Activated naive CD8-positive, alpha-beta T cell treated with anti-CD3 and anti-CD28 coated beads for 36 hours (primary cell): ENCODE data around the gene KCNN4. TPM values are rescaled to one million over a fixed set of nuclear protein-coding genes. Genes with fewer than 3 reads are reported as not detected.
"Not testable (repeated sequence)": the region's sequence is repeated elsewhere in the genome, so short reads cannot be mapped to it uniquely, and the experiment has no call there.

ENCODE experiments used
- DNase-seq: peaks from one replicate; pipeline ENCODE4 v3.0.0; 2021
- H3K27ac Mint-ChIP-seq: one replicate; pipeline ENCODE4 v1.8.0; 2022; ENCODE audit warnings: mild to moderate bottlenecking, moderate library complexity, mixed read lengths
- H3K27me3 Mint-ChIP-seq: one replicate; pipeline ENCODE4 v1.8.0; 2022; ENCODE audit warnings: mild to moderate bottlenecking, mixed read lengths
- H3K36me3 Mint-ChIP-seq: one replicate; pipeline ENCODE4 v1.8.0; 2021; ENCODE audit warnings: mild to moderate bottlenecking, mixed read lengths
- H3K4me1 Mint-ChIP-seq: one replicate; pipeline ENCODE4 v1.8.0; 2021; ENCODE audit warnings: mixed read lengths
- H3K4me3 Mint-ChIP-seq: one replicate; pipeline ENCODE4 v1.8.0; 2022; ENCODE audit warnings: mild to moderate bottlenecking, moderate library complexity, mixed read lengths
- H3K9me3 Mint-ChIP-seq: one replicate; pipeline ENCODE4 v1.8.0; 2022; ENCODE audit warnings: mixed read lengths
- total RNA-seq, 2 experiments: library from RNA; stranded (reverse); gene quantifications; one replicate each; pipeline ENCODE4 v1.2.3, GENCODE V29; 2021

The KCNN4 gene
- total RNA-seq, 2 experiments from 2014 or later = 38.9 to 41.5 TPM

DNA sequence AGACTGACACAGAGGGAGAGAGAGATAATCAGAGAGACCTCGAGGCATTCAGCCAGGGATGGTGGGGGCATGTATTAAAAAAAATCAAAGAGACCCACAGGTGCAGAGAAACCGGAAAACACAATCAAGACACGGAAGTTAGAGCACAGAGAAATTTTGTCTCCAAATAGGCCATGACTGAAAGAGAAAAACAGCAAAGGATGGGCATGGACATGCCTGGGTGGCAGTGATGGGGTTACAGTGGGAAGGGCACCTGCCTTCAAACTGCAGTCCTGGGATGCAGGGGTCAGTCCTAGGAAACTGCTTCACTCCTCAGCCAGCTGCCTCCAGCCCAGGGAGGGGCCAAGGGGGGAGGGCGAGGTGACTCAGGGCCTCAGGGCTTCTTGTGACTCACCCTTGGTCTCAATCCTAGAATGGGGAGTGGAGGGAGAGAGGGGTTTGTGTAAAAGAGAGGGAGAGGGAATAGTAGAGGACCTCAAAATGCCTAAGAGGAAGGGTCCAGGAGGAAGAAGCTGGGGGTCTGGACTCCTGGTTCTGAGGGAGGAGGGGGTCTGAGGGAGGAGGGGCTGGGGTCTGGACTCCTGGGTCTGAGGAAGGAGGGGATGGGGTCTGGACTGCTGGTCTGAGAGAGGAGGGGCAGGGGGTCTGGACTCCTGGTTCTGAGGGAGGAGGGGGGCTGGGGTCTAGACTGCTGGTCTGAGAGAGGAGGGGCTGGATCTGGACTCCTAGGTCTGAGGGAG is 3.6 kb upstream of the KCNN4 start:
- DNase-seq = peak; percentile 75
- Mint-ChIP-seq H3K9me3 (no peaks in the 10 kb centered on the region), H3K4me3 (peak overlapping the region; percentile 66), H3K27me3 (no peaks in the 10 kb centered on the region), H3K36me3 (peaks cover 6% of the 10 kb centered on the region), H3K27ac (peak overlapping the region; percentile 84), H3K4me1 (peaks cover 35% of the 10 kb centered on the region)

DNA sequence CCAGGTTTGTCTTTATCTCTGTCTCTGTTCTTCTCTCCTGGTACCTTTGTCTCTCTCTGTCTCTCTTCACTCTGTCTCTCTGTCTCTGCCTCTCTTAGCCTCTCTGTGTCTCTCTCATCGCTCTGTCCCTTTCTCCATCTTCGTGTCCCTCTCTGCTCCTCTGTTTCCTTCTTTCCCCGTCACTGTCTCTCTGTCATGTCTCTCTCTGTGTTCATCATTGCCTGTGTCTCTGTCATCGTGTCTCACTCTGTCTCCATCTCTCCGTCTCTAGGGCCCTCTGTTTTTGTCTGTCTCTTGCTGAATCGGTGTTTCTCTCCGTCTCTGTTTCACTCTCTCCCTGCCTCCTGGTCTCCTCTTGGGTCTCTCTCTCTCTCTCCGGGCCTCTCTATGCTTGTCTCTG is 2.9 kb upstream of the KCNN4 start:
- peaks cover 6% of the 10 kb centered on the region for H3K36me3 Mint-ChIP-seq
- peaks cover 39% of the 10 kb centered on the region for H3K4me1 Mint-ChIP-seq

DNA sequence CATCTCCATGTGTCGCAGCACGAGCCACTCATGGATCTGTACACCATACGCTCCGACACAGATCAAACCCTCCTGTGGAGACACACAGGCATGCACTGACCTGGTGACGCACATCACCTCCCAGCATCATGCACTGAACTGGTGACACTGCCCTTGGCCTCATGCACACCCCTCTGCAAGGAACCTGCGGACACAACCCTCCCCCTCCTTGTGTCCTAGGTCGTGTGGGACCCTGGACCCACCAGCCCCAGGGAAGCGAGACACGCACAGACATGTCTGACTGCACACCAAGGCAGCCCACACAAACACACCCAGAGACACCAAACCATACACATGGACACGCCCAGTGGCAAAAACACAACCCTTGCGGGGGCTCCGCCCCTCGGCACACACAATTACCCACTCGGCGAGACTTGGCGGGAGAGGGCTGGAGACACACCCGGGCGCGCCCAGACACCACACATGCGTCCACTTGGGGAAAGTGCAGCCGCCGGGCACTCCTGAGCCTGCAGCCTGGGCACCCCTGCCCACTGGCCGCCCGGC is 2.0 kb upstream of the KCNN4 start:
- no peaks in the 10 kb centered on the region for H3K9me3 Mint-ChIP-seq
- H3K36me3 Mint-ChIP-seq = peaks cover 9% of the 10 kb centered on the region
- H3K4me3 Mint-ChIP-seq = peak overlapping the region; percentile 44
- H3K4me1 Mint-ChIP-seq = peaks cover 46% of the 10 kb centered on the region
- DNase-seq = no peak
- H3K27me3 Mint-ChIP-seq = no peaks in the 10 kb centered on the region
- peak overlapping the region; percentile 85 for H3K27ac Mint-ChIP-seq

More for the DNA sequence above, 2.9 kb upstream of the KCNN4 start:
- H3K4me3 Mint-ChIP-seq = peak overlapping the region; percentile 66
- DNase-seq = no peak
- peak overlapping the region; percentile 84 for H3K27ac Mint-ChIP-seq
- no peaks in the 10 kb centered on the region for H3K9me3 Mint-ChIP-seq
- H3K27me3 Mint-ChIP-seq = no peaks in the 10 kb centered on the region

DNA sequence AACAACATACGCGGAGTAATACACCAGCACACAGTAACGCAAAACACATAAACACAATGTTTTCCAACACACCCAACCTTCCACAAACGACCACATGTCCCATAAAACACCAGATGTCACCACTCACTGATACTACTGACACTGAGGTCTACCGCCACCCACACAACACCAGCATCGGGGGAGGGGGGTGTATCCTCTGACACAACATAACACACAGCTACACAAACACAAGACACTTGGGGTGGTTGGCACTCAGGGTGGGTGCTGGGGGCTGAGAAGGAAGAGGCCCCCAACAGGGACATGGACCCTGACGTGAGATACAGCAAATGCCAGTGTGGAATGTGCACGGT is 1.5 kb upstream of the KCNN4 start:
- Mint-ChIP-seq H3K27ac (peak overlapping the region; percentile 85), H3K36me3 (peaks cover 10% of the 10 kb centered on the region), H3K9me3 (no peaks in the 10 kb centered on the region), H3K4me1 (peaks cover 49% of the 10 kb centered on the region), H3K4me3 (peak overlapping the region; percentile 44), H3K27me3 (no peaks in the 10 kb centered on the region)
- no peak for DNase-seq

DNA sequence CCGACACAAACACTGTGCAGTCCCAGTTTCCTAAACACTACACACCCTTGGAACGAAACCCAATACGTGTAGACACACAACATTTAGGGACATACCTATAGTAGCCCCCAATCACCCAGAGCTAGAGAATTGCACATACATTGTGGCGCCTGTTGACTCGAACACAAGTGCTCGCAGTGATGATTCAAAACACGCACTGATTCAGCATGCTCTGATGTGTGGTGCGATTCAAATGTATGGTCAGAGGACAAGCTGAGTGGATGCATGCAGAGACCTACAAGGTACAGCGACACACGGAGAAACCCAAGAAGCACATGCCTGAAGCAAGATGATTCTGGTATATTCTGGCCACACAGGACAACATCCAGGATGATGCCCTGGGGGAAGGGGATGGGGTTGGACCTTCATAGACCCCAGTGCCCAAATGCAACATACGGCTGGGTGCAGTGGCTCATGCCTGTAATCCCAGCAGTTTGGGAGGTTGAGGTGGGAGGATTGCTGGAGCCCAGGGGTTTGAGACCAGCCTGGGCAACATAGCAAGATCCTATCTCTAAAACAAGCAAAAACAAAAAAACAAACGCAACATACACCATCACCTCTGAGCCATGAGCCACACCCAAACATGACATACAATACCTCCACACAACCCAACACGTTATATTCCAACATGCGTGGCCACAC is 997 bp upstream of the KCNN4 start:
- Mint-ChIP-seq H3K27me3 (no peaks in the 10 kb centered on the region), H3K36me3 (peaks cover 14% of the 10 kb centered on the region), H3K9me3 (no peaks in the 10 kb centered on the region), H3K4me3 (peak overlapping the region; percentile 88), H3K4me1 (peaks cover 53% of the 10 kb centered on the region), H3K27ac (peak overlapping the region; percentile 85)
- no peak for DNase-seq

DNA sequence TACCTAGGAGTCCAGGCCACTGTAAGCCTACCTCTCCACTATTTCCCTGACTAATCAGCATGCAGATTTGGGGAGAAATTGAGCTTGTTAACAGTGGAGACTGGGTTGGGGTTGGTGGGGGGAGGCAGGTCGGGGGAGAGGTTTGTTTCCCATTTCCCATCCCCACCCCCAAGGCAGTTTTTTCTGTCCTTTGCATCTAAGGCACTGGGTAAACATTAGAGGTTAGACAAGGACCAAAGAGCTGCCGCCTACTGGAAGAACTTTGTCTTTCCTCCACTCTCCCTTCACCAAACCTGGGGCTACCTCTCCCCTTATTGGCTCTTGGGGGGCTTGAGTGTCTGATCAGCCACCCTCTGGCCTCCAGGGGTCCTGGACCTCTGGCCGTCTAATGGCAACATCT is 953 bp downstream of the KCNN4 start:
- peak overlapping the region; percentile 85 for H3K27ac Mint-ChIP-seq
- peaks cover 63% of the 10 kb centered on the region for H3K4me1 Mint-ChIP-seq
- H3K4me3 Mint-ChIP-seq = peak overlapping the region; percentile 88
- no peak for DNase-seq
- H3K9me3 Mint-ChIP-seq = no peaks in the 10 kb centered on the region
- no peaks in the 10 kb centered on the region for H3K27me3 Mint-ChIP-seq
- peaks cover 27% of the 10 kb centered on the region for H3K36me3 Mint-ChIP-seq

DNA sequence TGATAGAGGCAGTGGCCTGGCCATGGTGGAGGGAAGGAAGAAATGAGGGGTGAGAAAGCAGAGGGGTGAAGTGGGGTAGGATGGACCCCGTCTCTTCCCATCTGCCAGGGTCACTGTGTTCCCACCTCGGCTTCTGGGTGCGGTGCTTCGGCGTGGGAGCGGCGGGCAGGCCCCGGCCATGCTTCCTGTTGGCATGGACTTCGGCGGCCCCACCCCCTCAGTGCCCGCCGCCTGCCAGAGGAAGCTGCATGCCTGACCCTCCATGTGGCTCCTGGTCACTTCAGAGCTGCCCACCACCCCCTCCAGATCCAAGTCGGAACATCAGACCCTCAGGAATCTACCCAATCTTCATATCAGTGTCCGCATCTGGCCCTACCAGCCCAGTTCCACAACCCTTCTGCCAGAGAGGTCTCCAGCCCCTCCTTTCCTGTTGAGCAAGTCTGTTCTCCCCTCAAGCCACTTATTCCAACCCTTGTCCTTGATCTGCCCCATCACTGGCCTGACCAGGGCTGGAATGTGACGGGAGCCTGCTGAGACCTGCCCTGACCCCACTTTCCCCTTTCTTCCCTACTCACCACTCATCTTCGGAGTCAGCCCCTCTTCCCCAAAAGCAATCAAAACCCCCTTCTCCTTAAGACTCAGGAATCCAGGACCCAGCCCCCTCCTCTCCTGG is 1.5 kb downstream of the KCNN4 start:
- Mint-ChIP-seq H3K4me3 (peak overlapping the region; percentile 88), H3K36me3 (peaks cover 28% of the 10 kb centered on the region), H3K27ac (peak overlapping the region; percentile 85), H3K27me3 (no peaks in the 10 kb centered on the region), H3K4me1 (peaks cover 58% of the 10 kb centered on the region), H3K9me3 (no peaks in the 10 kb centered on the region)
- DNase-seq = no peak

DNA sequence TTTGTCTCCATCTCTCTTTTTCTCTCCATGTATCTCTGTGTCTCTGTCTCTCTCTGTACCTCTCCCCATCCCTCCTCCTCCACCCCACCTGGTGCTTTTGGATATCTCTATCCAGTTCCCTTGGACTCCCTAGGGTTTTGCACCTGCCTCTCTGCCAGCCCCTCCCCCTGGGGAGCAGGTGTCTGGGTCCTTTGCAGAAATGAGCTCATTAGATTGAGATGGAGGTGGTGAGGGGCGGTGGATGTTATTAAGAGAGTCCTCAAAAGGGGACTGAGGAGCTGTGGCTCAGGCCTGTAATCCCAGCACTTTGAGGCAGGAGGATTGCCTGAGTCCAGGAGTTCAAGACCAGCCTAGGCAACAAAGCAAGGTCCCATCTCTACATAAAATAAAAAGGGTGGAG is 2.1 kb downstream of the KCNN4 start:
- peaks cover 28% of the 10 kb centered on the region for H3K36me3 Mint-ChIP-seq
- no peaks in the 10 kb centered on the region for H3K27me3 Mint-ChIP-seq

DNA sequence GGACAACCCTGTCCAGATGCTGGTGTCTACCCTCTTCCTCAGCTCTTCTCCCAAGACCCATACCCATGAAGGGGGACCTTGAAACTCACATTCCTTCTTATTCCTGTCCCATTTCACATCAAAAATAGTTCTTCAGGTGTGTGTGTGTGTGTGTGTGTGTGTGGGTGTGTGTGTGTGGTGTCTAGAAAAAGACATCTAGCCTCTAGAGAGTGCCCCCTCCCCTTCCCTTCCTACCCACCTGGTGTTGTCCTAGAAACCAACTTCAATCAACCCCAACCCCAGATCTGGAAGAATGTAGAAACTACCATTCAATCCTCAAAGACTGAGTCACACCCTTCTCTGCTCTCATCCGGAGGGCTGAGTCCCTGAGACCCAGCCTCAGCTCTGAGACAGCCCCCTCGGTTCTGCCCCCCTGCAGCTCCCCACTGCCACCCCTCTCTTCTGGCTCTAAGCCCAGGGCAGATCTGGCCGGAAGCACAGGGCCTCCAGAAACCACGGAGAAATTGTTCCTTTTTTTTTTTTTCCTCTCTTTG is 3.5 kb downstream of the KCNN4 start:
- peaks cover 46% of the 10 kb centered on the region for H3K4me1 Mint-ChIP-seq
- H3K4me3 Mint-ChIP-seq = peak overlapping the region; percentile 88
- no peak for DNase-seq
- peak overlapping the region; percentile 85 for H3K27ac Mint-ChIP-seq
- H3K27me3 Mint-ChIP-seq = no peaks in the 10 kb centered on the region
- no peaks in the 10 kb centered on the region for H3K9me3 Mint-ChIP-seq
- H3K36me3 Mint-ChIP-seq = peaks cover 30% of the 10 kb centered on the region

More for the DNA sequence above, 2.1 kb downstream of the KCNN4 start:
- no peaks in the 10 kb centered on the region for H3K9me3 Mint-ChIP-seq
- H3K4me1 Mint-ChIP-seq = peaks cover 53% of the 10 kb centered on the region
- no peak for DNase-seq
- H3K4me3 Mint-ChIP-seq = peak overlapping the region; percentile 88
- H3K27ac Mint-ChIP-seq = peak overlapping the region; percentile 85

DNA sequence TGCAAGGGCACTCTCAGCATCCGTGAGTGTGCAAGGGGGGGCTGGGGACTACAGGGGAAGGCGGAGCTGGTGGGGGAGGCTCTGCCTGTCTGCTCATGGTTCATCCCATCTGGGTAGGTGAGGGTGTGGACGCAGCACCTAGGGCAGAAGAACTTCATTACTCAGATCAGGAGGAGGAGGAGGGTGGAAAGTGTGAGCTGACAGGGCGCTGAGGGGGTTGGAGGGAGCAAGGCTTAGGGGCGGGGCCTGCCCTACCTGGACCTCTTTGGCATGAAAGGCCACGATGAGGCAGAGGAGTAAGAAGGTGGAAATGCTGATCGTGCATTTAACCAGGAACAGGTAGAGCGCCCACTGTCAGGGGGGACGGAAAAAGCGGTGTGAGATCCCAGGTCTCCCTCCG is 4.5 kb downstream of the KCNN4 start:
- peak overlapping the region; percentile 85 for H3K27ac Mint-ChIP-seq
- H3K36me3 Mint-ChIP-seq = peaks cover 30% of the 10 kb centered on the region
- H3K27me3 Mint-ChIP-seq = no peaks in the 10 kb centered on the region
- peak; percentile 82 for DNase-seq
- peaks cover 39% of the 10 kb centered on the region for H3K4me1 Mint-ChIP-seq
- peak overlapping the region; percentile 52 for H3K4me3 Mint-ChIP-seq
- H3K9me3 Mint-ChIP-seq = no peaks in the 10 kb centered on the region

DNA sequence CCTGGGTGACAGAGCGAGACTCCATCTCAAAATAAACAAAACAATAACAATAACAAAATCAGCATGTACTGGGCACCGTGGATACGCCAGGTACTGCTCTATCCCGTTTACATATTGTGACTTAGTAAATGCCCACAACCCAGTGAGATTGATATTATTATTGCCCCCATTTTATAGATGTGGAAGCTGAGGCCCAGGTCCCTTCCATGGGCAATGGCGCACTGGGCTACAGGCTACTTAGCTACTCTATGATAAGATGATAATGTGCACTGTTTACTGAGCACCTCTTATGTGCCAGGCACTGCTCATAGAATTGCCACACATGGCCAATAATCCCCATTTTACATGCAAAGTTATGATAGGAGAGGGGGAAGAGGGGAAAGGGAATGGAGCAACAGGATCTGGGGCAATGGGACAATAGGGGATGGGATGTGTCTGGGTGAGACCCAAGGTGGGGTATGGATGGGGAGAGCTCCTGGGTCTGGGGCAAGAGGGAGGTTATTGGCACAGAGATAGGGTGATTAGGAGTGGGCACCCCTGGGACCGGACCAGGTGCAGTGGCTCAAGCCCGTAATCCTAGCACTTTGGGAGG is 5.4 kb downstream of the KCNN4 start:
- DNase-seq = no peak
- Mint-ChIP-seq H3K36me3 (peaks cover 29% of the 10 kb centered on the region), H3K4me3 (no peak overlapping the region), H3K27ac (peak overlapping the region; percentile 85), H3K27me3 (no peaks in the 10 kb centered on the region), H3K4me1 (peaks cover 36% of the 10 kb centered on the region), H3K9me3 (no peaks in the 10 kb centered on the region)

DNA sequence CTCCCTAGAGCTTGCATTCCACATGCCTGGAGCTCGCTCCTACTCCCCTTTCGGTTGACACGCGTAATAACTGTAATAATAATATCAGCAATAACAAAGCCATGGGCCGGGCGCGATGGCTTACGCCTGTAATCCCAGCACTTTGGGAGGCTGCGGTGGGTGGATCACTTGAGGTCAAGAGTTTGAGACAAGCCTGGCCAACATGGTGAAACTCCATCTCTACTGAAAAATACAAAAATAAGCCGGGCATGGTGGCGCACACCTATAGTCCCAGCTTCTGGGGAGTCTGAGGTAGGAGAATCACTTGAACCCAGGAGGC is 5.9 kb downstream of the KCNN4 start:
- peaks cover 29% of the 10 kb centered on the region for H3K36me3 Mint-ChIP-seq
- H3K4me1 Mint-ChIP-seq = peaks cover 36% of the 10 kb centered on the region
- H3K9me3 Mint-ChIP-seq, H3K4me3 Mint-ChIP-seq, DNase-seq, H3K27me3 Mint-ChIP-seq, H3K27ac Mint-ChIP-seq: not testable (repeated sequence)

DNA sequence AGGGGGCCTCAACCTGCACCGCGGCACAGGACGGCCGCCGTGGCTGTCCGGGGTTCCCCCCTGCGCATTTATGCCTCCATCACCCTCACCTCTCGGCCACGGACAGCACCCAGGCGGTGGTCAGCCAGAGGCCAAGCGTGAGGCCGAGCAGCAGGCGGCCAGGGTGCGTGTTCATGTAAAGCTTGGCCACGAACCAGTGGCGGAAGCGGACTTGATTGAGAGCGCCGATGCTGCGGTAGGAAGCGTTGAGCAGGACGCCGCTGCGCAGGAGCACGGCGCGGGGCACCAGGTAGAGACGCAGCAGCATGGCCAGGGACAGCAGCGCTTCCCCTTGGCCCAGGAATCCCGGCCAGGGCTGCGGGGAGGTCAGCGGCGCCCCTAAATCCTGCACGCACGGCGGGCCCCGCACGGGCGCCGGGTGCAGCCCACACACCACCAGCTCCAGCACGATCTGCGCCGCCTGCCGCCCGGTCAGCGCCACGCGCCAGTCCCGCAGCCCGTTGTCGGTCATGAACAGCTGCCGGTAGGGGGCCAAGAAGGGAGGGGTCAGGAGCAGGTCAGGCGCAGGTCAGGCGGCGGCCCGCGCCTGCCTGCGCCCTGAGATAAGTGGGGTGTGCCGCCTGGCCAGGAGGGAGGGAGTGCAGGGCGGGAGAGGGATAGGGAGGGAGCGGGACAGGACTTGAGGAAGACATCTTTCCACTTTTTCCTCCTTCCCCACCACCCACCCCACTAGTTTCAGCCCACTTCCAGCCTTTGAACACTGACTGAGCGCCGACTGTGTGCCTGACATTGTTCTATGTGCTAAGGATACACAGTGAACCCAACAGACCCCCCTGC is 6.5 kb downstream of the KCNN4 start:
- Mint-ChIP-seq H3K9me3 (no peaks in the 10 kb centered on the region), H3K4me3 (no peak overlapping the region), H3K36me3 (peaks cover 29% of the 10 kb centered on the region), H3K4me1 (peaks cover 31% of the 10 kb centered on the region), H3K27me3 (no peaks in the 10 kb centered on the region), H3K27ac (no peak overlapping the region)
- no peak for DNase-seq

DNA sequence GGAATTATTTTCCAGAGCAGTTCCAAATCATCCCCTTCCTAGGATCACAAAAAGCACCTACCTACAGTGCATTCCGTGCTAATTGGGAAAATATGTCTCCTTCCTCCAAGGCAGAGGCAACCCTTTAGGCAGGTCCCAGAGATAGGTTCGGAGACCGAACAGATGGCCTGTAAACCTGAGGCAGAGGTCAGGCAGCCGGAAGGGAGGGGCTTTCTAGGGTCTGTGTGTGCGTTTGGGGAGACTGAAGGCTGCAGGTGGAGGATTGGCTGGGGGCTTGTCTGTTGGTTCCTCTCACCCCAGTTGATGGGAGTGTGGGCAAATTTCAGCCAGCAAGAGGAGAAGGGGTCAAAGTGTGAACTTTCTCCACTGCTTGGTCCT is 7.1 kb downstream of the KCNN4 start:
- H3K36me3 Mint-ChIP-seq = peaks cover 32% of the 10 kb centered on the region
- no peaks in the 10 kb centered on the region for H3K9me3 Mint-ChIP-seq
- no peak overlapping the region for H3K27ac Mint-ChIP-seq
- no peak for DNase-seq
- peaks cover 31% of the 10 kb centered on the region for H3K4me1 Mint-ChIP-seq
- H3K4me3 Mint-ChIP-seq = no peak overlapping the region
- H3K27me3 Mint-ChIP-seq = no peaks in the 10 kb centered on the region
